ENCODE data around the gene MAGEE1. TPM values are rescaled to one million over a fixed set of nuclear protein-coding genes. Genes with fewer than 3 reads are reported as not detected.

The MAGEE1 gene, protein sequence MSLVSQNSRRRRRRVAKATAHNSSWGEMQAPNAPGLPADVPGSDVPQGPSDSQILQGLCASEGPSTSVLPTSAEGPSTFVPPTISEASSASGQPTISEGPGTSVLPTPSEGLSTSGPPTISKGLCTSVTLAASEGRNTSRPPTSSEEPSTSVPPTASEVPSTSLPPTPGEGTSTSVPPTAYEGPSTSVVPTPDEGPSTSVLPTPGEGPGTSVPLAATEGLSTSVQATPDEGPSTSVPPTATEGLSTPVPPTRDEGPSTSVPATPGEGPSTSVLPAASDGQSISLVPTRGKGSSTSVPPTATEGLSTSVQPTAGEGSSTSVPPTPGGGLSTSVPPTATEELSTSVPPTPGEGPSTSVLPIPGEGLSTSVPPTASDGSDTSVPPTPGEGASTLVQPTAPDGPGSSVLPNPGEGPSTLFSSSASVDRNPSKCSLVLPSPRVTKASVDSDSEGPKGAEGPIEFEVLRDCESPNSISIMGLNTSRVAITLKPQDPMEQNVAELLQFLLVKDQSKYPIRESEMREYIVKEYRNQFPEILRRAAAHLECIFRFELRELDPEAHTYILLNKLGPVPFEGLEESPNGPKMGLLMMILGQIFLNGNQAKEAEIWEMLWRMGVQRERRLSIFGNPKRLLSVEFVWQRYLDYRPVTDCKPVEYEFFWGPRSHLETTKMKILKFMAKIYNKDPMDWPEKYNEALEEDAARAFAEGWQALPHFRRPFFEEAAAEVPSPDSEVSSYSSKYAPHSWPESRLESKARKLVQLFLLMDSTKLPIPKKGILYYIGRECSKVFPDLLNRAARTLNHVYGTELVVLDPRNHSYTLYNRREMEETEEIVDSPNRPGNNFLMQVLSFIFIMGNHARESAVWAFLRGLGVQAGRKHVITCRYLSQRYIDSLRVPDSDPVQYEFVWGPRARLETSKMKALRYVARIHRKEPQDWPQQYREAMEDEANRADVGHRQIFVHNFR
- total RNA-seq (2022; extraction: Qiagen RNA extraction; ENCODE audit: low read depth) = 3.7 to 4.8 TPM (median 4.1 TPM) in 5 replicates

DNA sequence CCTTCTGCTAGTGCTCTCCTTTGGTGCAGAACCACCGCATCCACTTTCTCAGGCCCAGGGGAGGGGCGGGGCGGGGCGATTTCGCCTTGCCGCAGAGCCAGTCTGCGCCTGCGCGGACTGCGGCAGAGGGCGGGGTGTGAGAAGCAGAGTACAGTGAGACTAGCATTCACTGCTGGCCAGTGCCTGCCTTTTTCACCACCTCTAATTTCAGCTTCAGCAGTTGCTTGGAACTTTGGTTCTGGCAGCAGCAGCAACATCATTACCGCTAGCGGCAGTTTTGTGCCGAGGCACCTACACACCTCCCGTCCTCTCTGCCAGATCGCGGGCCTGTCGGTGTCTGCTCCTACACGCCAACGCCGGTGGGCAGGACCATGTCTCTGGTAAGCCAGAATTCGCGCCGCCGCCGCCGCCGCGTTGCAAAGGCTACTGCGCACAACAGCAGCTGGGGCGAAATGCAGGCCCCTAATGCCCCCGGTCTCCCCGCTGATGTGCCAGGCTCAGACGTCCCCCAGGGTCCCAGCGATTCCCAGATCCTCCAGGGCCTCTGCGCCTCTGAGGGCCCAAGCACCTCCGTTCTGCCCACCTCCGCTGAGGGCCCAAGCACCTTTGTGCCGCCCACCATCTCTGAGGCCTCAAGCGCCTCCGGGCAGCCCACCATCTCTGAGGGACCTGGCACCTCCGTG is at the start of gene MAGEE1:
TSS of gene MAGEE1 (plus strand) at position 151 of the 683 bp plus-strand sequence. CDS start at position 372, 221 bp downstream.

